ENCODE data around the gene HPDL.

Gene HPDL

DNA sequence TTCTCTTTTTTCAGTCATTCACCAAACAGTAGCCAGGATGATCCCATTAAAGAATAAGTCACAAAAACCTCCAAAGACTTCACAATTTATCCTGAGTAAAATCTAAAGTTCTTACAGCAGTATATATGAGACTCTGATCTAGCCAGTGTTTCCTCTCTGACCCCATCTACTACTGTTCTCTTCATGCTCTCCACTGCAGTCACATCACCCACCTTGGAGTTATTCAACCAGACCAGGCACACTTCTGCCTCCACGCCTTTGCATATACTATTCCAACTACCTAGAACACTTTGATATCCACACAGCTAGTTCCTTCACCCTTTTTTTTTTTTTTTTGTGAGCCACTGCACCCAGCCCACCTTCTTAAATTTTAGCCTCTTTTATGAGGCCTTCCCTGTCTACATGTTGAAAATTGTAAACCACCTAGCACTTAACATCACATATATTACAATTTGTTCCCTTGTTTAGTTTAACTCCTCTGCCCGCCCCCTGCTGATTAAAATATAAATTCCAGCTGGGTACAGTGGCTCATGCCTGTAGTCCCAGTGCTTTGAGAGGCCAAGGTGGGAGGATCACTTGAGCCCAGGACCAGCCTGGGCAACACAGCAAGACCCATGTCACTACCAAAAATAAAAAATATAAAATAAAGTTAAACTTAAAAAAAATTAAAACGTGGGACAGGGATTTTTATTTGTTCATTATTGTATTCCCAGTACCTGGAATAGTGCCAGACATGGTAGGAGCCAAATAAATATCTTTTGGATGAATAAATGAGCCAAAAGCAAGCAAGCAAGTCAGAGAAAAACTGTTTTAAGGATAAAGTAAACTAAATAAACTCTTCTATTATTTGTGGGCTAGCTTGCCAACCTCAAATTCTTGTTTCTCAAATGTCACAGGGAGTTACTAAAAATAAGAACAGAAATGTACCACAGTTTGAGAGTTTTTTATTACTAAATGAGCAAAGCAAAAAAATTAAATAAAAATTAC, 48.7 kb downstream of the HPDL start:
- H2BK120ac ChIP-seq (ENCODE audit: low read depth, low read length) = no peak overlapping the region
- H4K8ac ChIP-seq (ENCODE audit: low read depth, low read length) = no peak overlapping the region
- no peak overlapping the region for H3K4ac ChIP-seq (ENCODE audit: low read depth, low read length)
- no peak overlapping the region for H3K18ac ChIP-seq (ENCODE audit: low read length)
- no peak overlapping the region for H3K4me2 ChIP-seq (ENCODE audit: low read length)
- no peak overlapping the region for H3K56ac ChIP-seq (ENCODE audit: low read length)
- DNase-seq = no peak
- H3K4me3 ChIP-seq (ENCODE audit: low read length) = no peak overlapping the region
- no CpG with 5 or more reads among the region's 3 CpGs for WGBS (ENCODE audit: extremely low coverage, insufficient coverage, low lambda C conversion rate)
- no peaks in the 10 kb centered on the region for H3K36me3 ChIP-seq (ENCODE audit: control insufficient read depth, insufficient read depth, low read length)
- H3K79me2 ChIP-seq (ENCODE audit: control insufficient read depth, insufficient read depth, low read length) = no peaks in the 10 kb centered on the region
- no peak overlapping the region for H2AK5ac ChIP-seq (ENCODE audit: low read length)
- no peaks in the 10 kb centered on the region for H3K79me1 ChIP-seq (ENCODE audit: low read length)
- H3K23ac ChIP-seq (ENCODE audit: low read length) = no peak overlapping the region
- H3K27me3 ChIP-seq (ENCODE audit: insufficient read depth, low read length, poor library complexity) = no peaks in the 10 kb centered on the region
- no peaks in the 10 kb centered on the region for H3K4me1 ChIP-seq (ENCODE audit: control insufficient read depth, low read depth, low read length)
- H3K9ac ChIP-seq (ENCODE audit: low read length) = no peak overlapping the region
- no peak overlapping the region for H2BK15ac ChIP-seq (replicated peaks; ENCODE audit: low read depth)
- no peak overlapping the region for H3K27ac ChIP-seq (ENCODE audit: low read depth, low read length)
- H2BK5ac ChIP-seq (ENCODE audit: low read length) = no peak overlapping the region
- no peak overlapping the region for H4K5ac ChIP-seq (ENCODE audit: low read length)

DNA sequence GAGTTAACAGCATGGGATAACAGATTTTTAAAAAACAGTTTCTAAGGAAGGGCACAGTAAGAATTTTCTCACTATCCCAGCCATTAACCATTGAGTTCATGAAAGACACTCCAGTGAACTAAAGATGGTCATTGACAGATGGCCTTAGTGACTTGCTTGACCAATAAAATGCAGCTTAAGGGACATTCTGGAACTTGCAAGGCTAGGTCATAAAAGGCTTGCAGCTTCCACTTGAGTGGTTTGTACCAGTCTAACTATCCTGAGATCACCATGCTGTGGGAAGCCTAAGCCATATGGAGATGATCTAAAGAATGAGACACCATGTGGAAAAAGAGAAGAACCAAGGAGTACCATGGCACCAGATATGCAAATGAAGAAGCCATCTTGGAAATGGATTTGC, 51.5 kb downstream of the HPDL start:
- Histone ChIP-seq H3K4ac (ENCODE audit: low read depth, low read length) (no peak overlapping the region), H3K56ac (ENCODE audit: low read length) (no peak overlapping the region)

More for the DNA sequence above, 51.5 kb downstream of the HPDL start:
- no peak overlapping the region for H3K4me2 ChIP-seq (ENCODE audit: low read length)
- no peak overlapping the region for H3K23ac ChIP-seq (ENCODE audit: low read length)
- no peak overlapping the region for H4K5ac ChIP-seq (ENCODE audit: low read length)
- no peaks in the 10 kb centered on the region for H3K27me3 ChIP-seq (ENCODE audit: insufficient read depth, low read length, poor library complexity)
- no peak overlapping the region for H2BK5ac ChIP-seq (ENCODE audit: low read length)
- no peak overlapping the region for H4K8ac ChIP-seq (ENCODE audit: low read depth, low read length)
- no peak overlapping the region for H2BK120ac ChIP-seq (ENCODE audit: low read depth, low read length)
- H2AK5ac ChIP-seq (ENCODE audit: low read length) = no peak overlapping the region
- H3K79me1 ChIP-seq (ENCODE audit: low read length) = no peaks in the 10 kb centered on the region
- no peak overlapping the region for H2BK15ac ChIP-seq (replicated peaks; ENCODE audit: low read depth)
- H3K9ac ChIP-seq (ENCODE audit: low read length) = no peak overlapping the region
- H3K4me3 ChIP-seq (ENCODE audit: low read length) = no peak overlapping the region
- no peaks in the 10 kb centered on the region for H3K4me1 ChIP-seq (ENCODE audit: control insufficient read depth, low read depth, low read length)
- H3K18ac ChIP-seq (ENCODE audit: low read length) = no peak overlapping the region
- no peaks in the 10 kb centered on the region for H3K79me2 ChIP-seq (ENCODE audit: control insufficient read depth, insufficient read depth, low read length)
- no peak overlapping the region for H3K27ac ChIP-seq (ENCODE audit: low read depth, low read length)
- DNase-seq = no peak
- no peaks in the 10 kb centered on the region for H3K36me3 ChIP-seq (ENCODE audit: control insufficient read depth, insufficient read depth, low read length)
